BJ (cell line): Measurements from ENCODE around the gene STPG1. TPM values are rescaled to one million over a fixed set of nuclear protein-coding genes. Genes with fewer than 3 reads are reported as not detected.
A peak's percentile ranks its signal among the peaks of the same experiment; 100 is the strongest.

ENCODE experiments used
- CTCF ChIA-PET: fragments of 350-600 bp; formaldehyde crosslinking; extraction: SDS; loops from one replicate; lab custom pipeline; 2021; ENCODE audit warnings: antibody characterized with exemption, inconsistent platforms; lab: Yijun Ruan, JAX
- POLR2A ChIA-PET: fragments of 300-600 bp; sonication (Branson Sonifier 250); formaldehyde crosslinking; extraction: SDS; loops from one replicate; lab custom pipeline; 2021; ENCODE audit warnings: antibody characterized with exemption; lab: Charles Lee
- DNase-seq: peaks from one replicate; pipeline ENCODE4 v3.0.0-alpha.2; 2011; ENCODE audit warnings: low read depth
- H3K27me3 ChIP-seq: 2 replicates; pipeline ENCODE4 v1.6.0; 2011; ENCODE audit warnings: low read length; ENCODE audit not compliant: control insufficient read depth, insufficient read depth
- H3K36me3 ChIP-seq: 2 replicates; pipeline ENCODE4 v1.5.1; 2011; ENCODE audit warnings: low read length; ENCODE audit not compliant: control insufficient read depth, insufficient read depth
- H3K4me3 ChIP-seq: 2 replicates; pipeline ENCODE4 v1.5.1; 2011; ENCODE audit warnings: low read depth, mild to moderate bottlenecking, control low read depth, low read length
- CTCF ChIP-seq: IDR thresholded peaks from 2 replicates; pipeline ENCODE4 v1.5.1; 2011; ENCODE audit warnings: low read depth, mild to moderate bottlenecking, control low read depth, inconsistent platforms, low read length, moderate library complexity; ENCODE audit not compliant: insufficient read depth
- polyA plus RNA-seq: library from polyadenylated mRNA; depleted of rRNA; stranded (reverse); fragments of >200 nt; gene quantifications from 2 replicates; pipeline ENCODE4 v1.2.3, GENCODE V29; 2011

The STPG1 gene
- polyA plus RNA-seq, 1 experiment, result 10.3 TPM

GRCh38 chr1:24421502-24421901 is 7.9 kb upstream of the STPG1 start:
- DNase-seq, result no peak
- ChIA-PET CTCF (interaction anchor here (0.6 to 1.7 kb wide), 3 partner anchors 8 to 272 kb away, joined by 3 to 6 read pairs (median 4); no protein-coding TSS in a partner anchor), POLR2A (no interaction called here)
- H3K27me3 ChIP-seq, result no peaks in the 10 kb centered on the region
- H3K36me3 ChIP-seq, result peaks cover 2% of the 10 kb centered on the region; the same call in 1 of the 2 replicates
- TF ChIP-seq CTCF, result no peak
- H3K4me3 ChIP-seq, result no peak overlapping the region

GRCh38 chr1:24420547-24420946 is 7.0 kb upstream of the STPG1 start:
- H3K36me3 ChIP-seq, result peaks cover 2% of the 10 kb centered on the region; the same call in 1 of the 2 replicates
- POLR2A ChIA-PET, result no interaction called here
- no peak for TF ChIP-seq CTCF
- no peaks in the 10 kb centered on the region for H3K27me3 ChIP-seq
- DNase-seq, result no peak
- CTCF ChIA-PET, result interaction anchor here (1.5 kb wide), 1 partner anchor 218 kb away, joined by 5 read pairs; no protein-coding TSS in a partner anchor
- H3K4me3 ChIP-seq, result no peak overlapping the region

DNA sequence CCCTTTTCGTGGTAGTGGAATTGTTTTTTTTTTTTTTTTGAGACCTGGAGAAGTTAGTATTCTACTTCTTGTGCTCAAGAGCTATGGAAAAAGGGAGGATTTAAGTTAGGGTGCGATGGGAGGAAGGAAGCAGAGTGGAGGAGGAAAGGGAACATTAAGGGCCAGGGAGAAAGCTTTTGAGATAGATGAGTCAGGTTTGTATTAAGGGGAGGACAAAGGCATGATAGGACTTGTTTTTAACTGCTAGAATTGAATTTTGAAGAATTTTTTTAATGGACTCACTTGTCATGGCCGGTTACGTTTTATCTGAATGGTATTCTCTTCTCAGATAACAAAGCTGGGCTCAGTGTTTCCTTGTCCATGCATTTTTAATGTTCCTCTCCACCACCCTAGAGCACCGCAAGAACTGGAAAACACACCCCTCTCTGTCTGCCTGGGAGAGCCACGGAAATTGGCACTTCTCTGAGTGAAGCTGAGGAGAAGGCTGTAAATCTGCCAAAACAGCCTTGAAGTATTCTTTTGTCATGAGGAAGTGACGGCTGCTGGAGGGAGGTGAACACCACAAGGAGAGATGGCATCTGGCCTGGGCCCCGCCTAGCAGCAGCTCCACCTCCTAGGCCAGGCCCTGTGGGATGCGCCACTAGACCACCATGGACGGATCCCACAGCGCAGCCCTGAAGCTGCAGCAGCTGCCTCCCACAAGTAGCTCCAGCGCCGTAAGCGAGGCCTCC is 5.5 kb upstream of the STPG1 start:
- Histone ChIP-seq H3K36me3 (0 out of 2 replicates have a peak, but pooled peaks cover 2% of the 10 kb centered on the region), H3K27me3 (no peaks in the 10 kb centered on the region), H3K4me3 (no peak overlapping the region)
- CTCF ChIA-PET, result interaction anchor here (0.5 to 5.2 kb wide), 7 partner anchors 11 to 1168 kb away, joined by 3 to 44 read pairs (median 4); no protein-coding TSS in a partner anchor
- POLR2A ChIA-PET, result no interaction called here
- DNase-seq, result no peak
- no peak for TF ChIP-seq CTCF

GRCh38 chr1:24417681-24418080 is 4.1 kb upstream of the STPG1 start:
- ChIA-PET POLR2A (no interaction called here), CTCF (interaction anchor here (0.6 to 5.2 kb wide), 9 partner anchors 17 to 218 kb away, joined by 3 to 44 read pairs (median 3); no protein-coding TSS in a partner anchor)
- H3K27me3 ChIP-seq, result no peaks in the 10 kb centered on the region
- 0 out of 2 replicates have a peak, but pooled peaks cover 2% of the 10 kb centered on the region for H3K36me3 ChIP-seq
- no peak for TF ChIP-seq CTCF
- DNase-seq, result no peak
- no peak overlapping the region; the same call in 1 of the 2 replicates for H3K4me3 ChIP-seq

- Histone ChIP-seq H3K36me3 (0 out of 2 replicates have a peak, but pooled peaks cover 2% of the 10 kb centered on the region), H3K4me3 (peak overlapping the region; percentile 72), H3K27me3 (no peaks in the 10 kb centered on the region)
- no peak for TF ChIP-seq CTCF
- ChIA-PET CTCF (interaction anchor here (0.5 to 5.2 kb wide), 11 partner anchors 19 to 295 kb away, joined by 3 to 44 read pairs (median 4); no protein-coding TSS in a partner anchor), POLR2A (no interaction called here)
- DNase-seq, result peak; percentile 88
Observed at GRCh38 chr1:24416666-24417391, 3.2 kb upstream of the STPG1 start.
